PC-9 (cell line): ENCODE measurements around the gene S100A8. TPM values are rescaled to one million over a fixed set of nuclear protein-coding genes. Genes with fewer than 3 reads are reported as not detected.

Source experiments
- BruUV-seq: library from RNA; stranded (reverse); fragments of 400-500 nt; replicated peaks from 2 replicates; lab custom pipeline; 2021; lab: Mats Ljungman, UMichigan
- CTCF ChIA-PET: fragments of 300-600 bp; sonication (Branson Sonifier 250); formaldehyde crosslinking; loops from one replicate; lab custom pipeline; 2022; ENCODE audit warnings: antibody characterized with exemption; lab: Charles Lee
- POLR2A ChIA-PET: fragments of 300-600 bp; sonication (Branson Sonifier 250); formaldehyde crosslinking; loops from one replicate; lab custom pipeline; 2022; ENCODE audit warnings: antibody characterized with exemption; ENCODE audit not compliant: unreplicated experiment; lab: Charles Lee
- DNase-seq, 2 experiments: peaks; one replicate each; pipeline versions ENCODE4 v3.0.0 to v3.0.0-alpha.2; 2015 to 2022; ENCODE audit warnings: mixed read lengths in 1 of 2
- H2AFZ ChIP-seq: fragments of 200-600 bp; sonication (generic); 2 replicates; pipeline ENCODE4 v1.8.1; 2017; ENCODE audit warnings: antibody characterized with exemption
- H3F3A ChIP-seq: fragments of 200-600 bp; sonication (generic); 2 replicates; pipeline ENCODE4 v1.8.1; 2017; ENCODE audit warnings: antibody characterized with exemption, mild to moderate bottlenecking, low read depth; ENCODE audit not compliant: insufficient read depth
- H3K27ac ChIP-seq: fragments of 200-600 bp; sonication (generic); 2 replicates; pipeline ENCODE4 v1.6.1; 2016; ENCODE audit warnings: mixed run types
- H3K27me3 ChIP-seq: fragments of 200-600 bp; sonication (generic); 2 replicates; pipeline ENCODE4 v1.6.1; 2016; ENCODE audit warnings: low read depth, mixed run types; ENCODE audit not compliant: insufficient read depth
- H3K36me3 ChIP-seq: fragments of 200-600 bp; sonication (generic); 2 replicates; pipeline ENCODE4 v1.6.1; 2016; ENCODE audit warnings: low read depth, mixed run types
- H3K4me1 ChIP-seq: fragments of 200-600 bp; sonication (generic); replicated peaks from 2 replicates; pipeline ENCODE4 v1.6.1; 2016; ENCODE audit warnings: mixed run types; ENCODE audit not compliant: insufficient read depth
- H3K4me2 ChIP-seq: fragments of 200-600 bp; sonication (generic); 2 replicates; pipeline ENCODE4 v1.6.1; 2017; ENCODE audit warnings: mixed run types
- H3K4me3 ChIP-seq: fragments of 200-600 bp; sonication (generic); 2 replicates; pipeline ENCODE4 v1.6.1; 2016; ENCODE audit warnings: mixed run types
- H3K79me2 ChIP-seq: fragments of 200-600 bp; sonication (generic); 2 replicates; pipeline ENCODE4 v1.6.1; 2017; ENCODE audit warnings: low read depth, mixed run types
- H3K9me2 ChIP-seq: fragments of 200-600 bp; sonication (generic); 2 replicates; pipeline ENCODE4 v1.8.1; 2017; ENCODE audit warnings: mild to moderate bottlenecking; ENCODE audit not compliant: insufficient read depth
- H3K9me3 ChIP-seq: fragments of 200-600 bp; sonication (generic); 2 replicates; pipeline ENCODE4 v1.8.1; 2016; ENCODE audit warnings: low read depth; ENCODE audit not compliant: insufficient read depth
- H4K20me1 ChIP-seq: fragments of 200-600 bp; sonication (generic); 2 replicates; pipeline ENCODE4 v1.8.1; 2017; ENCODE audit not compliant: insufficient read depth
- EZH2 ChIP-seq: fragments of 200-600 bp; sonication (generic); IDR thresholded peaks from 2 replicates; pipeline ENCODE4 v1.8.0; 2017; ENCODE audit warnings: antibody characterized with exemption, low read depth
- intact Hi-C: fragments of 100-400 bp; cut with micrococcal nuclease; formaldehyde crosslinking; loops from one replicate; pipeline ENCODE4 v1.10.0; 2022; ENCODE audit not compliant: unreplicated experiment
- total RNA-seq: library from RNA; stranded (reverse); gene quantifications from 2 replicates; pipeline ENCODE4 v1.2.3, GENCODE V29; 2021
- TF ChIP-seq, protein P1 (sequence below): fragments of 200-600 bp; sonication (generic); conservative IDR thresholded peaks from 2 replicates; pipeline ENCODE4 v1.6.1; 2017; ENCODE audit warnings: mixed run types, antibody characterized with exemption, mild to moderate bottlenecking, moderate library complexity

S100A8 gene
- total RNA-seq, 1 experiment from 2014 or later, result not detected

DNA sequence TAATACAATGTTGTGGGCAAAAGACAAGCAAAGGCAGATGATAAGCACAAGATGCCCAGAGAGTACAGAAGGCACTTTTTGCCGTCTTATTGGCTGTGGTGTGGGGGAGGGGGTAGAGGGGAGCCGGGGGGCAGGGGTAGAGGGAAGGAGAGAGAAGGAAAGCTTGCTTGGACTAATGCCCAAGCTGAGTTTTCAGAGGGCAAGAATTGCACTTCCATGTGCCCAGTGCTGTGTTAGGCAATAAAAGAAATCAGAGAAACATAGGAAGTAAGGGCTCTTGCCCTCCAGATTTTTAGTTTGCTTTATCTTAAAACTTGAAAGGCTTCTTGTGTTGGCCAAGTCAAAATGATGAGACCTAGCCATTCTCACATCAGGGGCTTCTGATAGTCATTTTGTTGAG, 23.8 kb downstream of the S100A8 start:
- no peak overlapping the region for H3K27ac ChIP-seq
- no peak for DNase-seq
- no peak for TF ChIP-seq EZH2
- TF ChIP-seq, protein P1, sequence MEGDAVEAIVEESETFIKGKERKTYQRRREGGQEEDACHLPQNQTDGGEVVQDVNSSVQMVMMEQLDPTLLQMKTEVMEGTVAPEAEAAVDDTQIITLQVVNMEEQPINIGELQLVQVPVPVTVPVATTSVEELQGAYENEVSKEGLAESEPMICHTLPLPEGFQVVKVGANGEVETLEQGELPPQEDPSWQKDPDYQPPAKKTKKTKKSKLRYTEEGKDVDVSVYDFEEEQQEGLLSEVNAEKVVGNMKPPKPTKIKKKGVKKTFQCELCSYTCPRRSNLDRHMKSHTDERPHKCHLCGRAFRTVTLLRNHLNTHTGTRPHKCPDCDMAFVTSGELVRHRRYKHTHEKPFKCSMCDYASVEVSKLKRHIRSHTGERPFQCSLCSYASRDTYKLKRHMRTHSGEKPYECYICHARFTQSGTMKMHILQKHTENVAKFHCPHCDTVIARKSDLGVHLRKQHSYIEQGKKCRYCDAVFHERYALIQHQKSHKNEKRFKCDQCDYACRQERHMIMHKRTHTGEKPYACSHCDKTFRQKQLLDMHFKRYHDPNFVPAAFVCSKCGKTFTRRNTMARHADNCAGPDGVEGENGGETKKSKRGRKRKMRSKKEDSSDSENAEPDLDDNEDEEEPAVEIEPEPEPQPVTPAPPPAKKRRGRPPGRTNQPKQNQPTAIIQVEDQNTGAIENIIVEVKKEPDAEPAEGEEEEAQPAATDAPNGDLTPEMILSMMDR, result no peak
- CTCF ChIA-PET, result no interaction called here
- no peak overlapping the region for H3K4me2 ChIP-seq
- intact Hi-C loops, result no loop called here
- POLR2A ChIA-PET, result no interaction called here
- H3F3A ChIP-seq, result peaks cover 47% of the 10 kb centered on the region
- H3K4me1 ChIP-seq, result peaks cover 90% of the 10 kb centered on the region
- H3K9me2 ChIP-seq, result no peaks in the 10 kb centered on the region
- no peak overlapping the region for H3K4me3 ChIP-seq
- H3K36me3 ChIP-seq, result no peaks in the 10 kb centered on the region
- no peaks in the 10 kb centered on the region for H3K79me2 ChIP-seq
- H2AFZ ChIP-seq, result no peak overlapping the region
- H3K9me3 ChIP-seq, result no peaks in the 10 kb centered on the region
- H3K27me3 ChIP-seq, result no peaks in the 10 kb centered on the region
- H4K20me1 ChIP-seq, result no peaks in the 10 kb centered on the region
- no TSS peak for BruUV-seq

DNA sequence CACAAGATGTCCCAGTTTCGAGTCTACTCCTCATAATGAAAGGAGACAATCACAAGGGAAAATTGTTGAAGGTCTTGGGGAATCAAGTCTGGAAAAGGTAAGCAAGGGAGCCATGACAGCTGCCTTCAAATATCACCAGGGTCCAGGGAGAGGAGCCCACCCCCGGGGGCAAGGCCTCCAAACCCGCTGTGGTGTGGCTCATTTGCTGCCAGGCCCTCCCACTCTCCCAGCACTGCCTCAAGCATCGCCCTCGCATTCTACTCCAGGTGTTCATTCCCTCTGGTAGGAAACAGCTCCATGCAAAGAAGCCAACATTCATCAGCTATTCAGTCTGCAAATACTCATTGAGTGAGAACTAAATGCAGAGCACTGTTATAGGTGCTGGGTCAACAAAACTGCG, 24.6 kb downstream of the S100A8 start:
- Histone ChIP-seq H3K4me3 (no peak overlapping the region), H3K27me3 (no peaks in the 10 kb centered on the region), H3K36me3 (no peaks in the 10 kb centered on the region), H3F3A (peaks cover 53% of the 10 kb centered on the region), H3K9me3 (no peaks in the 10 kb centered on the region), H3K27ac (no peak overlapping the region), H3K9me2 (no peaks in the 10 kb centered on the region), H2AFZ (no peak overlapping the region), H4K20me1 (no peaks in the 10 kb centered on the region), H3K4me1 (peaks cover 90% of the 10 kb centered on the region), H3K79me2 (no peaks in the 10 kb centered on the region), H3K4me2 (peak overlapping the region; percentile 71)
- TF ChIP-seq, protein P1, result no peak
- no peak for TF ChIP-seq EZH2
- ChIA-PET POLR2A (interaction anchor here (0.5 kb wide), 1 partner anchor 127 kb away, joined by 3 read pairs; no protein-coding TSS in a partner anchor), CTCF (no interaction called here)
- intact Hi-C loops, result no loop called here
- no TSS peak for BruUV-seq
- no peak for DNase-seq

DNA sequence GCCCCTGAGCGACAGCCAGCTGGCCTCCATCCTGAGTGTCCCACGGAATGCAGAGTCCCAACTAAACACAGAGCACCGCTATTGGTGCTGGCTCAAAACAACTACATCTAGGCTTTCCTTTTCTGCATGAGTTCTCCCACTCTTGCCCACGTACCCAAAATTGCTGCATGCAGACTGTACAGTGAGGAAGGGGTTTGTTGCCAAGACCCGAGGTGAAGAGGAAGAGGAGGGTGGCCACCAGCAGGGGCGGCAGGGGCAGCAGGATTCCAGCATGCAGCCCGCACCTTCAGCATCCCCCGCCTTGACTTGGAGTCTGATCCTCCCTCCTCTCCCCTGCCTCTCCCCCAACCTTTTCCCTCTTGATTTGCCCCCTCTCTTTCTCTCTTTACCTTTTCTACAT, 25.2 kb downstream of the S100A8 start:
- BruUV-seq, result no TSS peak
- POLR2A ChIA-PET, result interaction anchor here (0.5 kb wide), 1 partner anchor 127 kb away, joined by 3 read pairs; no protein-coding TSS in a partner anchor
- TF ChIP-seq EZH2, result no peak
- TF ChIP-seq, protein P1, result no peak
- Histone ChIP-seq H3K27ac (peak overlapping the region; percentile 18; the same call in 1 of the 2 replicates), H4K20me1 (no peaks in the 10 kb centered on the region), H2AFZ (no peak overlapping the region), H3K36me3 (no peaks in the 10 kb centered on the region), H3K79me2 (no peaks in the 10 kb centered on the region), H3K27me3 (no peaks in the 10 kb centered on the region), H3K4me3 (peak overlapping the region; percentile 26; the same call in 1 of the 2 replicates), H3K4me1 (peaks cover 90% of the 10 kb centered on the region), H3K9me3 (no peaks in the 10 kb centered on the region), H3K9me2 (no peaks in the 10 kb centered on the region), H3F3A (peaks cover 53% of the 10 kb centered on the region), H3K4me2 (peak overlapping the region; percentile 71)
- intact Hi-C loops, result loop anchor here (1.0 kb wide), 2 partner anchors 8 to 10 kb away; partner anchors contain the start of genes S100A12 and S100A9
- CTCF ChIA-PET, result interaction anchor here (0.5 to 1.0 kb wide), 2 partner anchors 12 to 579 kb away, joined by 3 read pairs; no protein-coding TSS in a partner anchor
- DNase-seq, result no peak
